HG03520 (cell line): ENCODE data around the gene IL17RE.

ENCODE experiments used
- ATAC-seq: cut with Tn5 transposase; IDR thresholded peaks from one replicate; pipeline ENCODE4 v1.9.1; 2021; ENCODE audit warnings: mild to moderate bottlenecking, moderate library complexity; ENCODE audit not compliant: unreplicated experiment

Gene IL17RE

DNA sequence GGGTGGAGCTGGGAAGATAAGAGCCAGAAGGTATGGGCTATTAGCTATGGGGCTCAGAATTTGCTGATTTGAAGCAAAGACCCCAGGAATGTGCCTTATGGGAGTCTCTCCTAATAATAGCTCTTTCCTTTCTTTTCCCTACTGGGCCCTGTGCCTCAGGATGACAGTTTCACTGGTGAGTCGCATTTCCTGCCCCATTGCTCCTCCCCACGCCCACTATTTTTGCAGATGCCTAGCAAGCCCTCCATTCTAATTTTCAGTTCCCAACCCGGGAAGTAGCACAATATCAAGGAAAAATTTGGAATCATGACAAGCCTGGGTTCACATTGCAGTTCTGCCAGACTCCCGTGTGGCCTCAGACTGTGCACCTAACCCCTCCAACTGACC is 583 bp downstream of the IL17RE start:
- no peak for ATAC-seq

DNA sequence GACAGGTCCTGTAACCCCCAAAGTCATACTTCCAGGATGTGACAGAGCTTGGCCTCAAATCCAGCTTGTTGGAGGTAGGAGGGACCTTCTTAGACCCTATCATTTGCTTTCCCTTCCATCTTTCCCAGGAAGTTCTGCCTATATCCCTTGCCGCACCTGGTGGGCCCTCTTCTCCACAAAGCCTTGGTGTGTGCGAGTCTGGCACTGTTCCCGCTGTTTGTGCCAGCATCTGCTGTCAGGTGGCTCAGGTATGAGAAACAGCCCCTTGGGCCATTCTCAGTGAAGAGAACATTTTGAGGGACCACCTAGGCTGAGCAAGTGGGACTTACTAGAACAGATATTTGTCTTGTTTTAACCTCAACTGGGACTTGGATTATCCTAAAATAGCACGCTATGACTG is 1.3 kb downstream of the IL17RE start:
- ATAC-seq, result no peak

DNA sequence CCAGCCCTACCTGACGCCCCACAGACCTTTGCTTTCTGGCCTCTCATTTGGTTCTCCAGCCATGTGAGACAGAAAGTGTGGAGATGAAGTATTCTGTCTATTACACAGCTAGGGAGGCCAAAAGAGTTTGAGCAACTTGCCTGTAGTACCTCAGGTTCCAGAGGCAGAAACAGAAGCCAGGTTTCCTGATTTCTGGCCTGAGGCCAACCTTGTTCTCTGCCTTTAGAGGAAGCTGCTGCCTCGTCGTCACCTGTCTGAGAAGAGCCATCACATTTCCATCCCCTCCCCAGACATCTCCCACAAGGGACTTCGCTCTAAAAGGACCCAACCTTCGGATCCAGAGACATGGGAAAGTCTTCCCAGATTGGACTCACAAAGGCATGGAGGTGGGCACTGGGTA is 3.8 kb downstream of the IL17RE start:
- no peak for ATAC-seq

DNA sequence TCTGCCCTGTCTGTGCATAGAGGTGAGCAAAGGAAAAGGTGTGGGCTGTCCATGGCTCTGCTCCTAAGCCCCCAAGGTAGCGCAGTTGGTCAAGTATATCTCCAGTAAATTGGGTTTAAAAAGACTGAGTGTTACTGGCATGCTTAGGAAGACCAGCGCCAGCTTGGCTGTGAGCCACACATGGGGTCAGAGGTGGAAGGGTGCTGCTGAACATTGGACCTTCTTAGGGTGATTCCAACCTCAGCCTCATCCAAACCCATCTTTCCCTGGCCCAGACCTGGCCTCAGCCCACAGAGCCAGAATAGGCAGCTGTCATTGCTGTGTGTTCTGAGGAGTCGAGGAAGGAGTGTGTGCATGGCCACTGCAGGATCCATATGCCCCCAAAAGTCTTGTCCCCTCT is 5.6 kb downstream of the IL17RE start:
- no peak for ATAC-seq

DNA sequence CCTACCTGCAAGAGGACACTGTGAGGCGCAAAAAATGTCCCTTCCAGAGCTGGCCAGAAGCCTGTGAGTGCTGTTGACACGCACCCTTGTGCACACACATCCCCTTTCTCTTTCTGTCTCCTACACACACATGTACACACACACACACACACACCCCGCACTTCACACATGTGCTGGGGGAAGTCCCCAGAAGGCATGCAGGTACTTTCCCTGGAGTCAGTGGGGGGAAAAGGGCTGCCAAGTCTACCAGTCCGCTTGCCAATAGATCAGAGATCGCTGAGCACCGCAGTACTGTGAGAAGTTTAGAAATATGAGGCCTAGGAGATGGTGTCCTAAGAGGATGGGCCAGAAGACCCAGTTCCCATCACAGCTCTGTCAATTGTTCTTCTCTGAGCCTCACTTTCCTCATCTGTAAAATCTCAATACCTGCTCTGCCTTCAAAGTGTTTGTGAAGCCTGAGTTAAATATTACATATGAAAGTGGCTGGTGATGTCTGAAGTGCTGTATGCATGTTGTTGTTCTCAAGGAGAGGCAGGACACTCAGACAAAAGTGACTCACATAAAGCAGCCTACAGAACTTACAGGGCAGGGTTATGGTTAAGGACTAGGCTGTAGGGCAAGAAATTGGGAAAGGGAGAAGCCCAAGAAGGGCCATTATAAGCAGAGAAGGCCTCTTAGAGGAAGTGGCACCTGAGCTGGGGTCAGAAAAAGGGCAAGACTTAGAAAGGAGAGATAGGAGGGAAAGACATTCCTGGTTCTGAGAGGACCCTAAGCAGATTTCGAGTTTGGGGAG is 6.8 kb downstream of the IL17RE start:
- ATAC-seq, result no peak

DNA sequence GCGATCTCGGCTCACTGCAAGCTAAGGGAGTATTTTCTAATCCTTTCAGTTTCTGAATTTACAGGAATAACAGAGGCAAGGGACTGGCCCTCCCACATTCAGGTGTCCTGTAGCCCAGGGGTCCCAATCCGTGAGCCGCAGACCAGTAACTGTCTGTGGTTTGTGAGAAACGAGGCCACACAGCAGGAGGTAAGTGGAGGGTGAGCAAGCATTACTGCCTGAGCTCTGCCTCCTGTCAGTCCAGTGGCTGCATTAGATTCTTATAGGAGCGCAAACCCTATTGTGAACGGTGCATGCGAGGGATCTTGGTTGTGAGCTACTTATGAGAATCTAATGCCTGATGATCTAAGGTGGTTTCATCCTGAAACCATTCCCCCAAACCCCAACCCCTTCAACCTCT is 9.2 kb downstream of the IL17RE start:
- ATAC-seq, result no peak

DNA sequence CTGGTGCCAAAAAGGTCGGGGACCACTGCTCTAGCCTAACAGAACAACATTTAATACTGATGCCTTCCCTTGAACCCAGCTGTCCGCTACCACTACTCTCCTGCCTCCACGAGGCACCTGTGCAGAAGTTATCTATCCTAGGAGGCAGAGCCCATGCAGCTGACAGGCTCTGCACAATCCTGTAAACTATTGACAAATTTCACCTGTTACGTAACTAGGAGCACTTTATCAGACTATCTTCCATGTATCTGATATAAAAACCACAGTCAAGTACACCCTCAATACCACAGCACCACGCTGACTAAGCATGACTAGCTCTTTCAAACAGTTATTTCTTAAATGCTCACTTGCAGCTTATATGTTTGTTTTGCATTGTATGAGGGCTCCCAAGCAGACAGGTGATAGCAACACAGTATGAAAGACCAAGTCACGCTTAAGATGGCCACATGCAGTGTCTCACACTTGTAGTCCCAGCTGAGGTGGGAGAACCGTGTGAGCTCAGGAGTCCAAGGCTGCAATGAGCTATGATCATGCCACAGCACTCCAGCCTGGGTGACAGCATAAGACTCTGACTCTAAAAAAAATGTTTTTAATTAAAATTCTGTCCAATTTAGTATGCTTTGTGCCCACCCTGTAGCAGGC is 9.8 kb downstream of the IL17RE start:
- ATAC-seq, result no peak

DNA sequence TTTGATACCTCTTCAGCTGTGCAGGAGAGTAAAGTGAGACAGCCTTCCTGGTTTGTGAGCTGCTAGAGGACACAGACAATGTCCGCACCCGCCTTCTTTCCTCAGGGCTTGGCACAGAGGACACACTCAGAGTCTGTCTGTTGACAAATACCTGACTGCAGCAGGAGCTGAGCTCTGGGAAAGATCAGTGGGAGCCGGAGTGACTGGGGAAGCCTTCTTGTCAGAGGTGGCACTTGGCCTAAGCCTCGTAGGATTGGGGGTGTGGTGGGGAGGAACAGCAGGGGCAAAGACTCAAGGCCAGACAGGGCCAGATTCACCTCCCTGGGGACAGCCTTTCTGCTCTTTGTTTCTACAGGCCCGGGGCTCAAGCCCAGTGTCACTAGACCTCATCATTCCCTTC is 11.0 kb downstream of the IL17RE start:
- no peak for ATAC-seq

DNA sequence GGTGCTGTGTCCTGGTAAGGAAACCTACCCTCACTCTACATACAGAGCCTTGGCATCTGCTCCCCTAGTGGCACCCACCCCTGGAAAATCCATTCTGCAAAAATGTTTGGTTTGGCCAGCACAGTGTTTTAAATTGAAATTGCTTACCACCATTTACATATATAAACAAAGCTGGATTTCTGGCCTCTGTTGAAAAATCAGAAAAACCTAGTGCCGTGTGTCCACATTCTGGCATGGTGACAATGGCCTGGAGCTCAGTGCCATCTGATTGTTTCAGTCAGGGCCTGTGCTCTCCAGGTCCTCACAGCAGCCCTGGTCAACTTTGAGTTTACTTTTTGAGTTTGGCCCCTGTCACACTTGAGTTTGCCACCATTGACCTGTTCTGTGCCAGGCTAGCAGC is 11.4 kb downstream of the IL17RE start:
- ATAC-seq, result no peak

DNA sequence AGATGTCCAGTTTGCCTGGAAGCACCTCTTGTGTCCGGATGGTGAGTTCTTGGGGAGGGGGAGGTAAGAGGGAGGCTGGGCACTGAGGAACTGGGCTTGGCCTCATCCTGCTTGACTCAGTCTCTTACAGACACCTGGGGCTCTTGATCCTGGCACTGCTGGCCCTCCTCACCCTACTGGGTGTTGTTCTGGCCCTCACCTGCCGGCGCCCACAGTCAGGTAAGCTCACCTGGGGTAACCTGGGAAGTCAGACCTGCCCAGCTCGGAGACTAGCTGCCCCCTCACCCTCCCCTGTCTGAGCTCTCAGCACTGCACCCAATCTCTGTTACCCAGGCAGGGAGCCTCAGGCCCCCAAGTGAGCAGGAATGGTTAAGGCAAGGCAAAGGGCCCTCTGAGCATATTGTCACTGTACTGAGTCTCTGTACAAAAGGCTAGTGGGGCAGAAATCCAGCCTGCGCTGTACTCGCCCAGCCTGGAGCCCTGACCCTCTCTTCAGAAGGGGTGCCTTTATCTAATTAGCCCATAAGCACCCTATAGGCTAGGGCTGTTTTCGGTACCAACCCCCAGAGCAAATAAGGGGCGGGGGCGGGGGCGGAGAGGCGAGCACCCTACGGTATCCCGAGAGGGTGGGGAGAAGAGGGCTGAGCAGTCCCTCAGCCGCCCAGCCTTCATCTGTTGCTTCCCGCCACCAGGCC is 12.1 kb downstream of the IL17RE start:
- ATAC-seq, result no peak

DNA sequence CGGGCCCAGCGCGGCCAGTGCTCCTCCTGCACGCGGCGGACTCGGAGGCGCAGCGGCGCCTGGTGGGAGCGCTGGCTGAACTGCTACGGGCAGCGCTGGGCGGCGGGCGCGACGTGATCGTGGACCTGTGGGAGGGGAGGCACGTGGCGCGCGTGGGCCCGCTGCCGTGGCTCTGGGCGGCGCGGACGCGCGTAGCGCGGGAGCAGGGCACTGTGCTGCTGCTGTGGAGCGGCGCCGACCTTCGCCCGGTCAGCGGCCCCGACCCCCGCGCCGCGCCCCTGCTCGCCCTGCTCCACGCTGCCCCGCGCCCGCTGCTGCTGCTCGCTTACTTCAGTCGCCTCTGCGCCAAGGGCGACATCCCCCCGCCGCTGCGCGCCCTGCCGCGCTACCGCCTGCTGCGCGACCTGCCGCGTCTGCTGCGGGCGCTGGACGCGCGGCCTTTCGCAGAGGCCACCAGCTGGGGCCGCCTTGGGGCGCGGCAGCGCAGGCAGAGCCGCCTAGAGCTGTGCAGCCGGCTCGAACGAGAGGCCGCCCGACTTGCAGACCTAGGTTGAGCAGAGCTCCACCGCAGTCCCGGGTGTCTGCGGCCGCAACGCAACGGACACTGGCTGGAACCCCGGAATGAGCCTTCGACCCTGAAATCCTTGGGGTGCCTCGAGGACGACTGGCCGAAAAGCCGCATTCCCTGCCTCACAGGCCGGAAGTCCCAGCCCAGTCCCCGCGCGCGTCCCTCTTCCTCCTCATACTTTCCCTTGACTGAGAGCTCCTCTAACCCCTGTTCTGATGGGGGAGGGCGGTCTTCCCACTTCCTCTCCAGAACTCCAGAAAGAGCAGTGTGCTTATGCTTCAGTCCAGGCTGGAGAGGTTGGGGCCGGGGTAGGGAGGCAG is 12.8 kb downstream of the IL17RE start:
- no peak for ATAC-seq

DNA sequence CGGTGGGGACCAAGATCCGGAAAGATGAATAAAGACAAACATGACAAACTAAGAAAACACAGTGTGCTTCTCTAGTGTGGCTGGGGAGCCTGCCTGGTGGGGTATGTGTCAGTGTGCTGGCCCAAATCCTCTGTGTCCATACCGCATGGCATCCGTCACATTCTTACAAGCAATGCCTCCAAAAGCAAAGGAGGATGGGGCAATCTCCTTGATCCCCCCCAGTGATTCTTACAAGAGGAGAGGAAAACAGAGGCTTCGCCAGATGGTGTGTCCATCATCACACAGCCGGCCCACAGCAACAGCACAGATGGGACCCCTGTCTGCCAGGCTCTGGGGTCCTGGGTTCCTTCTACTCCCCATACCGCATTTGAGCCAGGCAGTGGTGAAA is 13.7 kb downstream of the IL17RE start:
- ATAC-seq, result no peak

DNA sequence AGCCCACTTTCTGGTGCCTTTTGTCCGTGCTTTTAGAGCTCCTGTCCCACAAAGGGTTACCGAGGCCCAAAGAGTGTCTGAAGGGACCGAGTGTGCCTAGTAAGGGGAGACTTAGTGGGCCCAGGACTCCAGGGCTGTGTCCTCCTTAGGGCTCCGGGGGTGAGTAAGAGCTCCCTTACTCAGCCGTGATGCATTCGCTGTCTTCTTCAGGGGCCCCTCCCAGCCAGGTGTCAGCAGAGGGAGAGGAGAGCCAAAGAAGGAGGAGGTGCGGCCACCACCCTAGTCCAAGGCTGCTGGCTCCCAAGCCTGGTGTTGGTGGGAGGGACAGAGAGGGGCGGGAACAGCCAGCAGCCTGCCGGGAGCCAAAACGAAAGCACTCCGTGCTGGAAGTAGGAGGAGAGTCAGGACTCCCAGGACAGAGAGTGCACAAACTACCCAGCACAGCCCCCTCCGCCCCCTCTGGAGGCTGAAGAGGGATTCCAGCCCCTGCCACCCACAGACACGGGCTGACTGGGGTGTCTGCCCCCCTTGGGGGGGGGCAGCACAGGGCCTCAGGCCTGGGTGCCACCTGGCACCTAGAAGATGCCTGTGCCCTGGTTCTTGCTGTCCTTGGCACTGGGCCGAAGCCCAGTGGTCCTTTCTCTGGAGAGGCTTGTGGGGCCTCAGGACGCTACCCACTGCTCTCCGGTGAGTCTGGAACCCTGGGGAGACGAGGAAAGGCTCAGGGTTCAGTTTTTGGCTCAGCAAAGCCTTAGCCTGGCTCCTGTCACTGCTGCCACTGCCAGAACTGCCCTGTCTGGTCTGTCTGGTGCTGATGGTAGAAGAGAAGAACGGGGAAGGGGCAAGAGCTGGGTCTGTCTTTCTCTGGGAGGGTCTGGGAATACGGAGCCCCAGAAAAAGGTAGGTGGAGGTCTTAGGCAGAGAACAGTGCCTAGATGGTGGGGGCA is 14.4 kb downstream of the IL17RE start, which contains the start of gene IL17RC:
IL17RC (plus strand) TSS at position 365 of the 947 bp plus-strand sequence; CDS start at position 583, 218 bp downstream.
- ATAC-seq, result no peak

DNA sequence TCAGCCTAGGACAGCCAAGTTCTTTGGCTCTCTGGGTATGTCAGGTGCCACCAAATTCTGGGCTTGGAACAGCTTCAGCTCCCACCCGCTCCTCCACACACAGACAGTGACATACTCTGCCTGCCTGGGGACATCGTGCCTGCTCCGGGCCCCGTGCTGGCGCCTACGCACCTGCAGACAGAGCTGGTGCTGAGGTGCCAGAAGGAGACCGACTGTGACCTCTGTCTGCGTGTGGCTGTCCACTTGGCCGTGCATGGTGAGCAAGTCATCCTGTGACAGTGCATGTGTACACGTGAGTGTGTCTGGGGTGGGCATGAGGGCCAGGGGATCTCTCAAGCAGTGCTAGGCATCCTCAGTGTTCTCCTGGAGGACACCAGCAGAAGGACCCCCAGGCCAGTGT is 15.2 kb downstream of the IL17RE start:
- no peak for ATAC-seq

DNA sequence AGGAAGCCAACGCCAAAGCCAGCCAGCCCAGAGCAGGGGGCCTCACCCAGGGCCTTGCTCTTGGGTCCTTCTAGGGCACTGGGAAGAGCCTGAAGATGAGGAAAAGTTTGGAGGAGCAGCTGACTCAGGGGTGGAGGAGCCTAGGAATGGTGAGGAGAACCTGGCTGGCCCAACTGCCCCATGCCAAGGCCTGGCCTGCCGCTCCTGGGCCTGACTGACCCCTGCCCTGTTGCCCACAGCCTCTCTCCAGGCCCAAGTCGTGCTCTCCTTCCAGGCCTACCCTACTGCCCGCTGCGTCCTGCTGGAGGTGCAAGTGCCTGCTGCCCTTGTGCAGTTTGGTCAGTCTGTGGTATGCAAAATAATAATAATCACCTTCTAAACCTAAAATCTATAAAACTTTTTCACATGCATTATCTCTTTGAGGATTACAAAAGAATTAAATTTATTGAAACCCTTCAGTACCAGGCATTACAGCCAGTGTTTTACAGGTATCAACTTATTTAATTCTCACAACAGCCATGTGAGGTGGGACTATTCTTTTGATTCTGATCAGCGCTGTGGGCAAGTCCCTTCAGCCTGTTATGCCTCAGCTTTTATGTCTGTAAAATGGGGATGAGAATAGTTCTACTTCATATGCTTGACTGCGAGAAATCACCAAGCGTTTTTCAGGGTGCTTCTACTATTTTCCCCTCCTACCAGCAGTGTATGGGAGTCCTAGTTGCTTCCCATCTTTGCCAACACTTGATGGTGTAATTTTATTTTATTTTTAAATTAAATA is 15.8 kb downstream of the IL17RE start:
- ATAC-seq, result no peak

DNA sequence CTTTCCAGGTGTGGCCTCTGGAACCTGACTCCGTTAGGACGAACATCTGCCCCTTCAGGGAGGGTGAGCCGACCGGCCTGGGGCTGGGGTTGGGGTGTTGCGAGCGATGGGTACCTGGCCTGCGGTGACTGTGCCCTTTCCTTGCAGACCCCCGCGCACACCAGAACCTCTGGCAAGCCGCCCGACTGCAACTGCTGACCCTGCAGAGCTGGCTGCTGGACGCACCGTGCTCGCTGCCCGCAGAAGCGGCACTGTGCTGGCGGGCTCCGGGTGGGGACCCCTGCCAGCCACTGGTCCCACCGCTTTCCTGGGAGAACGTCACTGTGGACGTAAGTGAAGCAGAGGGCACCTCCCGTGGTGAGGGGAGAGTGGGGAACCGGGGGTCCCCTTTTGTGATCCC is 25.5 kb downstream of the IL17RE start:
- no peak for ATAC-seq

DNA sequence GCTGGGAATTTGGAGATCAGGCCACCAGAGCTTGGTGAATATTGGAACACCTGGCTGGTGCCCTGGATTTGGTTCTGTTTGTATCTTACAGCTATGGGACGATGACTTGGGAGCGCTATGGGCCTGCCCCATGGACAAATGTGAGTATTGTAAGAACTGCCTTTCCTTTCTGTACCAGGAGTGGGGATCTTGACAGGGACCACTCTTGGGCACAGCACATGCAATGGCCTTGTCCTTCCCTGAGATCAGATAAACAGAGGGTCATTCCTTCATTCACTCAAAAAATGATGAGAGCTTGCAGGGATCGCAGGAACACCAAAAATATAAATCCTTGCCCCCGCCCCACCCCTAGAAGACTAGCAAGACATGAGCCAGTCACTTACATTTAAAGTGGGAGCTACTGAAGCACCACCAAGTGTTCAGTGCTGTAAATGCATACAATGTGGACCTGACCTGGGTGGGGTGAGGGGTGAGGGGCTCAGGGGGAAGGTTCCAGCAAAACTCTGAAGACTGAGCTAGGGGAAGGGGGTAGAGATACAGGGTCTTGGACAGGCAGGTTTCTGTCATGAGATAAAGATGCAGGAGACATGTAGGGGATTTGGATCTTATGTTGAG is 28.3 kb downstream of the IL17RE start:
- no peak for ATAC-seq

DNA sequence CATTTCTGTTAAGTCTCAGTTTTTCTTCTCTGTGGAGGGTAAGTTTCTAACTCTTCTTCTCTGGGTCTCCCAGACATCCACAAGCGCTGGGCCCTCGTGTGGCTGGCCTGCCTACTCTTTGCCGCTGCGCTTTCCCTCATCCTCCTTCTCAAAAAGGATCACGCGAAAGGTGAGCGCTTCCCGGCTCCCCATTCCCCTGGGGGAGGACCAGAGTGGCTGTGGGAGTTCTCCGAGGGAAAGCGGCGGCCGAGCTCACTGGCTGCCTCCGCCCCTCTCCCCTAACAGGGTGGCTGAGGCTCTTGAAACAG is 29.8 kb downstream of the IL17RE start:
- ATAC-seq, result no peak
